Erythroblast (primary cell): ENCODE results near the gene ACOX1.

Experiments used
- GATA1 ChIP-seq: IDR thresholded peaks from 2 replicates; pipeline ENCODE4 v1.6.1; 2011; ENCODE audit warnings: low read depth, mild to moderate bottlenecking, control low read depth, low read length, moderate library complexity
- POLR2A ChIP-seq: IDR thresholded peaks from 2 replicates; pipeline ENCODE4 v1.6.1; 2011; ENCODE audit warnings: mild to moderate bottlenecking, low read length

DNA sequence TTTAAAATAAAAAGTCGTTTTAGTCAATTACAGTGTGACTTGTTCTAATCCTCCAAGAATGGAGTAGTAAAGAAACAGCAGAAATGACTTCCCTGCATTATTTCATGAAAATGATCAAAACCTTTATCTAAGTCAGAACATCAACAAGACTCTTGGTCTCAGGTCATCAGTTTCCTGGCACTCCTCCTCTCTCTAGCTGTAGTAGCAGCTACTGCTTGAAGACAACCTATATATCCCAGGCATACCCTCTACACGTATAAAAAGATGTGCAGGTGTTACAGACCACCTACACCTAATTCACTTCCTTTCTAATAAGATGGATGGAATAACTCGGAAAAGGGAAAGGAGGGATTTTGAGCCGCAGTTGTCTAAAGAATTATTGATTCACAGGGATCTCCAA is 36.5 kb downstream of the ACOX1 start:
- no peak for TF ChIP-seq POLR2A
- no peak for TF ChIP-seq GATA1
